ENCODE results near the gene CRACR2B. TPM values are rescaled to one million over a fixed set of nuclear protein-coding genes. Genes with fewer than 3 reads are reported as not detected.

CRACR2B gene
- total and polyA plus RNA-seq, 2 experiments from 2014 or later: 2.0 to 2.3 TPM

- WGBS, 2 experiments (ENCODE audit: low coverage in 1 of 2, low lambda C conversion rate in 2 of 2, missing lambda C conversion rate in 2 of 2): 96% methylated on average over 19 to 20 of the region's 21 CpGs
- H4K20me1 ChIP-seq (ENCODE audit: insufficient read depth): no peaks in the 10 kb centered on the region
- H3K36me3 ChIP-seq (ENCODE audit: low read depth): no peaks in the 10 kb centered on the region; the same call in 1 of the 2 replicates
- H3K27me3 ChIP-seq (replicated peaks; ENCODE audit: insufficient read depth): no peaks in the 10 kb centered on the region
- H3K9ac ChIP-seq: no peak overlapping the region
- H3K27ac ChIP-seq: no peak overlapping the region
- no peak overlapping the region for H2AFZ ChIP-seq
- H3K4me1 ChIP-seq (ENCODE audit: insufficient read depth): no peaks in the 10 kb centered on the region
- TF ChIP-seq EZH2 (IDR thresholded peaks at IDR 0.05; ENCODE audit: insufficient read depth, poor library complexity, severe bottlenecking): no peak
- no peak for TF ChIP-seq EZH2phosphoT487 (IDR thresholded peaks at IDR 0.05; ENCODE audit: insufficient read depth, low read depth)
- no peaks in the 10 kb centered on the region for H3K9me2 ChIP-seq (ENCODE audit: insufficient read depth)
- no peak overlapping the region for H3K4me3 ChIP-seq
- no peaks in the 10 kb centered on the region for H3F3A ChIP-seq (ENCODE audit: insufficient read depth)
- no peaks in the 10 kb centered on the region for H3K9me3 ChIP-seq (ENCODE audit: low read depth)
- H3K4me2 ChIP-seq (ENCODE audit: unreplicated experiment): no peak overlapping the region
- H3K79me2 ChIP-seq (ENCODE audit: insufficient read depth): peaks cover 5% of the 10 kb centered on the region; the same call in 1 of the 2 replicates
- no peak for DNase-seq
- in situ Hi-C loops (cut with MboI): no loop called here
Observed at GRCh38 chr11:802018-802617, 25.6 kb upstream of the CRACR2B start.

- H3K9ac ChIP-seq: no peak overlapping the region
- H3K9me3 ChIP-seq (ENCODE audit: low read depth): no peaks in the 10 kb centered on the region
- TF ChIP-seq EZH2 (IDR thresholded peaks at IDR 0.05; ENCODE audit: insufficient read depth, poor library complexity, severe bottlenecking): no peak
- no peak for TF ChIP-seq EZH2phosphoT487 (IDR thresholded peaks at IDR 0.05; ENCODE audit: insufficient read depth, low read depth)
- H2AFZ ChIP-seq: no peak overlapping the region
- H3K4me3 ChIP-seq: no peak overlapping the region
- H4K20me1 ChIP-seq (ENCODE audit: insufficient read depth): no peaks in the 10 kb centered on the region
- WGBS, 2 experiments (ENCODE audit: low coverage in 1 of 2, low lambda C conversion rate in 2 of 2, missing lambda C conversion rate in 2 of 2): 88% methylated on average over 28 of the region's 28 CpGs
- H3K9me2 ChIP-seq (ENCODE audit: insufficient read depth): no peaks in the 10 kb centered on the region
- DNase-seq: no peak
- no peaks in the 10 kb centered on the region for H3F3A ChIP-seq (ENCODE audit: insufficient read depth)
- H3K36me3 ChIP-seq (ENCODE audit: low read depth): no peaks in the 10 kb centered on the region; the same call in 1 of the 2 replicates
- in situ Hi-C loops (cut with MboI): no loop called here
- H3K4me1 ChIP-seq (ENCODE audit: insufficient read depth): peaks cover 3% of the 10 kb centered on the region
- no peak overlapping the region for H3K4me2 ChIP-seq (ENCODE audit: unreplicated experiment)
- H3K27me3 ChIP-seq (replicated peaks; ENCODE audit: insufficient read depth): no peaks in the 10 kb centered on the region
- H3K27ac ChIP-seq: no peak overlapping the region
- H3K79me2 ChIP-seq (ENCODE audit: insufficient read depth): peaks cover 13% of the 10 kb centered on the region
Observed at GRCh38 chr11:802693-803466, 24.8 kb upstream of the CRACR2B start.

- H3K4me2 ChIP-seq (ENCODE audit: unreplicated experiment): no peak overlapping the region
- H3K79me2 ChIP-seq (ENCODE audit: insufficient read depth): peaks cover 18% of the 10 kb centered on the region
- WGBS, 2 experiments (ENCODE audit: low coverage in 1 of 2, low lambda C conversion rate in 2 of 2, missing lambda C conversion rate in 2 of 2): 89 to 93% methylated on average over 5 to 8 of the region's 8 CpGs
- no peaks in the 10 kb centered on the region for H4K20me1 ChIP-seq (ENCODE audit: insufficient read depth)
- H3K4me3 ChIP-seq: no peak overlapping the region
- H3K9me3 ChIP-seq (ENCODE audit: low read depth): no peaks in the 10 kb centered on the region
- H3K9ac ChIP-seq: no peak overlapping the region
- no peak for TF ChIP-seq EZH2phosphoT487 (IDR thresholded peaks at IDR 0.05; ENCODE audit: insufficient read depth, low read depth)
- no peak for TF ChIP-seq EZH2 (IDR thresholded peaks at IDR 0.05; ENCODE audit: insufficient read depth, poor library complexity, severe bottlenecking)
- in situ Hi-C loops (cut with MboI): no loop called here
- H2AFZ ChIP-seq: no peak overlapping the region
- H3F3A ChIP-seq (ENCODE audit: insufficient read depth): no peaks in the 10 kb centered on the region
- no peak for DNase-seq
- H3K4me1 ChIP-seq (ENCODE audit: insufficient read depth): peaks cover 8% of the 10 kb centered on the region
- H3K27me3 ChIP-seq (replicated peaks; ENCODE audit: insufficient read depth): no peaks in the 10 kb centered on the region
- H3K27ac ChIP-seq: no peak overlapping the region
- no peaks in the 10 kb centered on the region; the same call in 1 of the 2 replicates for H3K36me3 ChIP-seq (ENCODE audit: low read depth)
- H3K9me2 ChIP-seq (ENCODE audit: insufficient read depth): no peaks in the 10 kb centered on the region
Observed at GRCh38 chr11:803467-803742, 24.3 kb upstream of the CRACR2B start.

GRCh38 chr11:803770-804598 is 23.7 kb upstream of the CRACR2B start:
- no peaks in the 10 kb centered on the region for H3F3A ChIP-seq (ENCODE audit: insufficient read depth)
- H3K9ac ChIP-seq: peak overlapping the region; percentile 80
- no peaks in the 10 kb centered on the region for H3K9me3 ChIP-seq (ENCODE audit: low read depth)
- DNase-seq: no peak
- no peaks in the 10 kb centered on the region for H3K9me2 ChIP-seq (ENCODE audit: insufficient read depth)
- H3K4me3 ChIP-seq: peak overlapping the region; percentile 73
- peaks cover 23% of the 10 kb centered on the region for H3K79me2 ChIP-seq (ENCODE audit: insufficient read depth)
- TF ChIP-seq EZH2phosphoT487 (IDR thresholded peaks at IDR 0.05; ENCODE audit: insufficient read depth, low read depth) (no peak), EZH2 (IDR thresholded peaks at IDR 0.05; ENCODE audit: insufficient read depth, poor library complexity, severe bottlenecking) (no peak)
- H3K36me3 ChIP-seq (ENCODE audit: low read depth): no peaks in the 10 kb centered on the region; the same call in 1 of the 2 replicates
- WGBS, 2 experiments (ENCODE audit: low coverage in 1 of 2, low lambda C conversion rate in 2 of 2, missing lambda C conversion rate in 2 of 2): 60 to 64% methylated on average over 24 to 26 of the region's 26 CpGs
- in situ Hi-C loops (cut with MboI): no loop called here
- H3K27ac ChIP-seq: no peak overlapping the region
- no peaks in the 10 kb centered on the region for H3K27me3 ChIP-seq (replicated peaks; ENCODE audit: insufficient read depth)
- peak overlapping the region; percentile 89 for H3K4me2 ChIP-seq (ENCODE audit: unreplicated experiment)
- H3K4me1 ChIP-seq (ENCODE audit: insufficient read depth): peaks cover 10% of the 10 kb centered on the region
- no peaks in the 10 kb centered on the region for H4K20me1 ChIP-seq (ENCODE audit: insufficient read depth)
- H2AFZ ChIP-seq: no peak overlapping the region; the same call in 1 of the 2 replicates

Measured in GM23248 (cell line).